Endodermal cell (in vitro differentiated cells): ENCODE results near the gene ASAP2. TPM values are rescaled to one million over a fixed set of nuclear protein-coding genes. Genes with fewer than 3 reads are reported as not detected.

Source experiments
- DNase-seq: peaks from one replicate; pipeline ENCODE4 v3.0.0-alpha.2; 2017
- H3K27ac ChIP-seq: 2 replicates; pipeline ENCODE4 v1.5.1; 2013; ENCODE audit warnings: mild to moderate bottlenecking, low read depth, low read length, moderate library complexity
- H3K27me3 ChIP-seq: 2 replicates; pipeline ENCODE4 v1.6.1; 2013; ENCODE audit warnings: mild to moderate bottlenecking, low read length, moderate library complexity; ENCODE audit not compliant: insufficient read depth, control insufficient read depth, poor library complexity, severe bottlenecking
- H3K36me3 ChIP-seq: 2 replicates; pipeline ENCODE4 v1.7.0; 2013; ENCODE audit warnings: mild to moderate bottlenecking, low read length, moderate library complexity; ENCODE audit not compliant: control insufficient read depth, insufficient read depth
- H3K4me1 ChIP-seq: one replicate; pipeline ENCODE4 v1.7.0; 2013; ENCODE audit warnings: low read length; ENCODE audit not compliant: control insufficient read depth, insufficient read depth
- H3K4me3 ChIP-seq: 2 replicates; pipeline ENCODE4 v1.5.1; 2013; ENCODE audit warnings: mild to moderate bottlenecking, low read length, moderate library complexity
- H3K9ac ChIP-seq: 2 replicates; pipeline ENCODE4 v1.6.1; 2013; ENCODE audit warnings: mild to moderate bottlenecking, low read length, moderate library complexity; ENCODE audit not compliant: poor library complexity, severe bottlenecking; ENCODE audit errors: extremely low read depth
- H3K9me3 ChIP-seq: 2 replicates; pipeline ENCODE4 v1.6.1; 2013; ENCODE audit warnings: mild to moderate bottlenecking, low read length, moderate library complexity; ENCODE audit not compliant: control insufficient read depth
- H3K27ac Mint-ChIP-seq: 2 replicates; pipeline ENCODE4 v1.8.0; 2020; ENCODE audit warnings: mixed read lengths
- H3K27me3 Mint-ChIP-seq: 2 replicates; pipeline ENCODE4 v1.8.0; 2021; ENCODE audit warnings: mild to moderate bottlenecking, mixed read lengths; ENCODE audit not compliant: insufficient read depth
- H3K36me3 Mint-ChIP-seq: 2 replicates; pipeline ENCODE4 v1.8.0; 2020; ENCODE audit warnings: low read depth, mixed read lengths
- H3K4me1 Mint-ChIP-seq: 2 replicates; pipeline ENCODE4 v1.8.0; 2020; ENCODE audit warnings: mixed read lengths
- H3K4me3 Mint-ChIP-seq: 2 replicates; pipeline ENCODE4 v1.8.0; 2020; ENCODE audit warnings: mild to moderate bottlenecking, moderate library complexity, mixed read lengths
- H3K9me3 Mint-ChIP-seq: 2 replicates; pipeline ENCODE4 v1.8.0; 2020; ENCODE audit warnings: mild to moderate bottlenecking, mixed read lengths
- WGBS, 2 experiments: methylation state at CpG; one replicate each; pipeline versions ENCODE4 v1.1.5 to v1.1.7; 2013; ENCODE audit warnings: missing lambda C conversion rate in 2 of 2, mixed read lengths in 1 of 2; ENCODE audit not compliant: insufficient coverage in 1 of 2, insufficient read length in 1 of 2; 5-methylcytosine and 5-hydroxymethylcytosine counted together
- total RNA-seq, 2 donors: library from RNA; stranded (reverse); fragmentation: NEBNext Ultra II Directional in 1 of 2; extraction: Animal tissue kit (Norgen Biotek cat#: 25700) in 1 of 2; gene quantifications; 2 replicates in 1 of 2; 3 replicates in 1 of 2; pipeline ENCODE4 v1.2.1, GENCODE V29; 2021
- TF ChIP-seq, protein P1 (sequence below): fragments of 200-600 bp; sonication (generic); conservative IDR thresholded peaks from 2 replicates; pipeline ENCODE4 v1.5.0; 2021; ENCODE audit warnings: antibody characterized with exemption, mild to moderate bottlenecking

The ASAP2 gene
- total RNA-seq, 2 donors from 2014 or later = 11.8 to 20.4 TPM

DNA sequence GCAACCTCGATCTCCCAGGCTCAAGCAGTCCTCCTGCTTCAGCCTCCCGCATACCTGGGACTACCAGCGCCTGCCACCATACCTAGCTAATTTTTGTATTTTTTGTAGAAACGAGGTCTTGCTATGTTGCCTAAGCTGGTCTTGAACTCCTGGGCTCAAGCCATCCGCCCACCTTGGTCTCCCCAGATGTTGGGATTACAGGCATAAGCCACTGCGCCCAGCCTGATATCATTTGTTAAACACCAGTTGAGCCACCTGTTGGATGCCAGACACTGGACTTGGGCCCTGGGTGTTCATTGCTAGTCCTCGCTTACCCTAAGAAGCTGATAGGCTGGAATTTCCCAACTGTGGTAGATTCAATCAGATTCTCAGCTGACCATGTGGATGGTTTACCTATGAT is 136.9 kb downstream of the ASAP2 start:
- no peaks in the 10 kb centered on the region for H3K36me3 ChIP-seq
- H3K4me1 ChIP-seq = no peaks in the 10 kb centered on the region
- H3K4me3 Mint-ChIP-seq = no peak overlapping the region
- TF ChIP-seq, protein P1, sequence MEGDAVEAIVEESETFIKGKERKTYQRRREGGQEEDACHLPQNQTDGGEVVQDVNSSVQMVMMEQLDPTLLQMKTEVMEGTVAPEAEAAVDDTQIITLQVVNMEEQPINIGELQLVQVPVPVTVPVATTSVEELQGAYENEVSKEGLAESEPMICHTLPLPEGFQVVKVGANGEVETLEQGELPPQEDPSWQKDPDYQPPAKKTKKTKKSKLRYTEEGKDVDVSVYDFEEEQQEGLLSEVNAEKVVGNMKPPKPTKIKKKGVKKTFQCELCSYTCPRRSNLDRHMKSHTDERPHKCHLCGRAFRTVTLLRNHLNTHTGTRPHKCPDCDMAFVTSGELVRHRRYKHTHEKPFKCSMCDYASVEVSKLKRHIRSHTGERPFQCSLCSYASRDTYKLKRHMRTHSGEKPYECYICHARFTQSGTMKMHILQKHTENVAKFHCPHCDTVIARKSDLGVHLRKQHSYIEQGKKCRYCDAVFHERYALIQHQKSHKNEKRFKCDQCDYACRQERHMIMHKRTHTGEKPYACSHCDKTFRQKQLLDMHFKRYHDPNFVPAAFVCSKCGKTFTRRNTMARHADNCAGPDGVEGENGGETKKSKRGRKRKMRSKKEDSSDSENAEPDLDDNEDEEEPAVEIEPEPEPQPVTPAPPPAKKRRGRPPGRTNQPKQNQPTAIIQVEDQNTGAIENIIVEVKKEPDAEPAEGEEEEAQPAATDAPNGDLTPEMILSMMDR = no peak
- no peak overlapping the region for H3K27ac Mint-ChIP-seq
- H3K4me3 ChIP-seq = no peak overlapping the region
- peaks cover 6% of the 10 kb centered on the region for H3K36me3 Mint-ChIP-seq
- H3K27me3 ChIP-seq = no peaks in the 10 kb centered on the region
- H3K27me3 Mint-ChIP-seq = no peaks in the 10 kb centered on the region
- no peak for DNase-seq
- no peak overlapping the region for H3K27ac ChIP-seq
- peaks cover 4% of the 10 kb centered on the region for H3K4me1 Mint-ChIP-seq
- H3K9me3 ChIP-seq = no peaks in the 10 kb centered on the region
- WGBS, 2 experiments = 93 to 96% methylated on average over 6 to 7 of the region's 7 CpGs
- no peaks in the 10 kb centered on the region for H3K9me3 Mint-ChIP-seq
- H3K9ac ChIP-seq = no peak overlapping the region

DNA sequence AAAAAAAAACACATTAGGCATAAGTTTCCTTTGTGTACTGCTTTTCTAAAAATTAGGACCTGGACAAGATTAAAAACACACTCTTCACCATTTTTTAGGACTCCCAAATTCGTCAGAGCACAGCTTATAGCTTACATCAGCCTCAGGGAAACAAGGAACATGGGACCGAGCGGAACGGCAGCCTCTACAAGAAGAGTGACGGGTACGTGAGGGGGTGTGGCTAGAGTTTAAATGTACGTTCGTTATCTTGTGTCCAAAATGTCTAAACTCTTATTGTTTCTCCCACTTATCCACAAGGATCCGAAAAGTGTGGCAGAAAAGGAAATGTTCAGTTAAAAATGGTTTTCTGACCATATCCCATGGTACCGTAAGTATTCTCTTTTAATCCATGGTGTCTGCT is 137.8 kb downstream of the ASAP2 start:
- Histone ChIP-seq H3K27me3 (no peaks in the 10 kb centered on the region), H3K4me1 (no peaks in the 10 kb centered on the region), H3K9me3 (no peaks in the 10 kb centered on the region), H3K9ac (no peak overlapping the region), H3K4me3 (no peak overlapping the region), H3K36me3 (no peaks in the 10 kb centered on the region), H3K27ac (no peak overlapping the region)
- H3K9me3 Mint-ChIP-seq = no peaks in the 10 kb centered on the region
- TF ChIP-seq, protein P1 = no peak
- no peak overlapping the region for H3K4me3 Mint-ChIP-seq
- peaks cover 6% of the 10 kb centered on the region for H3K36me3 Mint-ChIP-seq
- H3K27me3 Mint-ChIP-seq = no peaks in the 10 kb centered on the region
- no peak for DNase-seq
- peaks cover 4% of the 10 kb centered on the region for H3K4me1 Mint-ChIP-seq
- H3K27ac Mint-ChIP-seq = no peak overlapping the region
- WGBS, 2 experiments = 97 to 100% methylated on average over 8 to 10 of the region's 10 CpGs

DNA sequence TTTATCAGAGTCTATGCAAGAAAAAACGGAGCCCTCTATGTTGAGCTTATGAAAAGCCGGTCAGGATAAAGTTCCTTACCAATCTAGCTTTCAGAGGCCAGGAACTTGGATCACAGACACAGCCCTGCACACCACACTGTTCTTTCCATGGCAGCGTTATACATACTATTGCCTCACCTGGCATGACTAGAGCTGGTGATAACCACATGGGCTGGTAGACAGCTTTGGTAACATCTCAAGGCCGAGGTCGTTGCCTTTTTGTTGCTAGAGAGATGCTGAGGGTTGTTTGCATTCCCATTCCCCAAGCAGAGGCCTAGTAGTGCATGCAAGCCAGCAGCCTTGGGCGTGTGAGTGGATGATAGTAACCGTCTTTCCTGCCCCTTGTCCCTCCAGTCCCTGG is 138.7 kb downstream of the ASAP2 start:
- Histone ChIP-seq H3K9ac (no peak overlapping the region), H3K27ac (no peak overlapping the region), H3K4me1 (no peaks in the 10 kb centered on the region), H3K36me3 (no peaks in the 10 kb centered on the region), H3K9me3 (no peaks in the 10 kb centered on the region), H3K4me3 (no peak overlapping the region), H3K27me3 (no peaks in the 10 kb centered on the region)
- DNase-seq = no peak
- 92 to 98% methylated on average over 4 to 7 of the region's 7 CpGs for WGBS, 2 experiments
- Mint-ChIP-seq H3K9me3 (no peaks in the 10 kb centered on the region), H3K4me3 (no peak overlapping the region), H3K27ac (no peak overlapping the region), H3K27me3 (no peaks in the 10 kb centered on the region), H3K4me1 (no peaks in the 10 kb centered on the region), H3K36me3 (peaks cover 6% of the 10 kb centered on the region)
- TF ChIP-seq, protein P1 = no peak
